Neural cell (in vitro differentiated cells): ENCODE results near the gene INHBC. TPM values are rescaled to one million over a fixed set of nuclear protein-coding genes. Genes with fewer than 3 reads are reported as not detected.

Experiments used
- H2AFZ ChIP-seq: fragments of 200-600, 300-800 bp; sonication (generic), shearing (Covaris generic); 2 replicates; pipeline ENCODE4 v1.6.0; 2014; ENCODE audit warnings: low read depth, mild to moderate bottlenecking, antibody characterized with exemption, low read length, moderate library complexity
- H3F3A ChIP-seq: fragments of 200-600 bp; shearing (Covaris generic); 2 replicates; pipeline ENCODE4 v1.6.1; 2016; ENCODE audit warnings: mild to moderate bottlenecking, moderate library complexity, mixed read lengths, antibody characterized with exemption, low read length; ENCODE audit not compliant: insufficient read depth, poor library complexity, severe bottlenecking
- H3K27ac ChIP-seq: fragments of 200-600, 300-800 bp; sonication (generic), shearing (Covaris generic); 2 replicates; pipeline ENCODE4 v1.5.1; 2014; ENCODE audit warnings: mild to moderate bottlenecking, low read length, moderate library complexity
- H3K27me3 ChIP-seq: fragments of 300-800, 200-600 bp; sonication (generic), shearing (Covaris generic); 2 replicates; pipeline ENCODE4 v1.6.0; 2014; ENCODE audit warnings: mild to moderate bottlenecking, low read depth, low read length, moderate library complexity; ENCODE audit not compliant: insufficient read depth
- H3K36me3 ChIP-seq: fragments of 300-800, 200-600 bp; sonication (generic), shearing (Covaris generic); 2 replicates; pipeline ENCODE4 v1.5.1; 2014; ENCODE audit warnings: mild to moderate bottlenecking, antibody characterized with exemption, low read length, moderate library complexity; ENCODE audit not compliant: insufficient read depth
- H3K4me2 ChIP-seq: fragments of 300-800, 200-600 bp; sonication (generic), shearing (Covaris generic); 2 replicates; pipeline ENCODE4 v1.6.0; 2014; ENCODE audit warnings: mild to moderate bottlenecking, low read length
- H3K4me3 ChIP-seq: fragments of 300-800, 200-600 bp; sonication (generic), shearing (Covaris generic); 2 replicates; pipeline ENCODE4 v1.5.1; 2014; ENCODE audit warnings: mild to moderate bottlenecking, low read length, moderate library complexity
- H3K79me2 ChIP-seq: fragments of 200-600 bp; shearing (Covaris generic); replicated peaks from 2 replicates; pipeline ENCODE4 v1.6.0; 2014; ENCODE audit warnings: mild to moderate bottlenecking, low read length, moderate library complexity; ENCODE audit not compliant: insufficient read depth
- H3K9ac ChIP-seq: fragments of 300-800, 200-600 bp; sonication (generic), shearing (Covaris generic); 2 replicates; pipeline ENCODE4 v1.6.1; 2016; ENCODE audit warnings: mild to moderate bottlenecking, low read length, mixed read lengths
- H3K9me2 ChIP-seq: fragments of 200-600 bp; shearing (Covaris generic); 2 replicates; pipeline ENCODE4 v1.6.1; 2016; ENCODE audit warnings: mild to moderate bottlenecking, low read length, mixed read lengths; ENCODE audit not compliant: insufficient read depth
- H3K9me3 ChIP-seq: fragments of 200-600, 300-800 bp; sonication (generic), shearing (Covaris generic); 2 replicates; pipeline ENCODE4 v1.6.1; 2016; ENCODE audit warnings: mild to moderate bottlenecking, mixed run types, low read length, moderate library complexity, mixed read lengths
- H4K20me1 ChIP-seq: fragments of 200-600 bp; shearing (Covaris generic); 2 replicates; pipeline ENCODE4 v1.6.1; 2016; ENCODE audit warnings: mild to moderate bottlenecking, mixed run types; ENCODE audit not compliant: insufficient read depth
- EP300 ChIP-seq: fragments of 450-650 bp; conservative IDR thresholded peaks from 2 replicates; pipeline ENCODE4 v1.6.1; 2014; ENCODE audit warnings: antibody characterized with exemption, mild to moderate bottlenecking, moderate library complexity; ENCODE audit not compliant: poor library complexity, severe bottlenecking
- EZH2 ChIP-seq: fragments of 200-600, 300-800 bp; shearing (Covaris generic), sonication (generic); IDR thresholded peaks from 2 replicates; pipeline ENCODE4 v1.6.1; 2014; ENCODE audit warnings: antibody characterized with exemption, low read length, borderline replicate concordance, mild to moderate bottlenecking; ENCODE audit not compliant: insufficient read depth, poor library complexity, severe bottlenecking
- MXI1 ChIP-seq: fragments of 450-650 bp; conservative IDR thresholded peaks from 2 replicates; pipeline ENCODE4 v1.6.1; 2014; ENCODE audit warnings: antibody characterized with exemption, mild to moderate bottlenecking; ENCODE audit not compliant: poor library complexity, severe bottlenecking
- POLR2AphosphoS5 ChIP-seq: IDR thresholded peaks from 2 replicates; pipeline ENCODE4 v1.6.1; 2012
- RAD21 ChIP-seq: fragments of 450-650 bp; conservative IDR thresholded peaks from 2 replicates; pipeline ENCODE4 v1.6.1; 2014; ENCODE audit warnings: antibody characterized with exemption, mild to moderate bottlenecking, moderate library complexity
- SMC3 ChIP-seq: fragments of 450-650 bp; conservative IDR thresholded peaks from 2 replicates; pipeline ENCODE4 v1.6.1; 2014; ENCODE audit warnings: antibody characterized with exemption, mild to moderate bottlenecking, moderate library complexity; ENCODE audit not compliant: poor library complexity
- TAF1 ChIP-seq: IDR thresholded peaks from 2 replicates; pipeline ENCODE4 v1.6.1; 2012; ENCODE audit warnings: low read depth
- polyA plus RNA-seq: library from polyadenylated mRNA; depleted of rRNA; stranded (reverse); fragments of >200 nt; gene quantifications from 2 replicates; pipeline ENCODE4 v1.2.3, GENCODE V29; 2014
- TF ChIP-seq, protein P1 (sequence below): IDR thresholded peaks from 2 replicates; pipeline ENCODE4 v1.6.1; 2012; ENCODE audit warnings: borderline replicate concordance
- TF ChIP-seq, protein P2 (sequence below): fragments of 450-650 bp; IDR thresholded peaks from 2 replicates; pipeline ENCODE4 v1.5.1; 2014; ENCODE audit warnings: antibody characterized with exemption, mild to moderate bottlenecking, moderate library complexity; ENCODE audit not compliant: poor library complexity, severe bottlenecking

Gene INHBC
- polyA plus RNA-seq, 1 donor from 2014 or later: not detected

DNA sequence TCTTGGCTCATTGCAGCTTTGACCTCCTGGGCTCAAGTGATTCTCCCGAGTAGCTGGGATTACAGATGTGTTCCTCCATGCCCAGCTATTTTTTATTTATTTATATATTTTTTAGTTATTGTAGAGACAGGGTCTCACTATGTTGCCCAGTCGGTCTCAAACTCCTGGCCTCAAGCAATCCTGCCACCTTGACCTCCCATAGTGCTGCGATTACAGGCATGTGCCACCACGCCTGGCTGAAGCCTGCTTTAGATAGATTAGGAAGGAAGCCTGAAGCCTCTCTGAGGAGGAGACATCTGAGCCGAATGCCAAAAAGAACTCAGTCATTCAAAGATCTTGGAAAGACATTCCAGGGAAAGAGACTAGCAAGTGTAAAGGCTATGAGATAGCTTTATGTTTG lies 10.2 kb downstream of the INHBC start:
- Histone ChIP-seq H3F3A (no peaks in the 10 kb centered on the region), H3K36me3 (no peaks in the 10 kb centered on the region), H3K4me2 (no peak overlapping the region), H4K20me1 (no peaks in the 10 kb centered on the region), H3K9me3 (no peaks in the 10 kb centered on the region), H3K9me2 (no peaks in the 10 kb centered on the region), H2AFZ (no peak overlapping the region), H3K27ac (no peak overlapping the region), H3K9ac (no peak overlapping the region), H3K4me3 (no peak overlapping the region), H3K27me3 (no peaks in the 10 kb centered on the region), H3K79me2 (no peaks in the 10 kb centered on the region)
- TF ChIP-seq SMC3 (no peak), EZH2 (no peak), POLR2AphosphoS5 (no peak), TAF1 (no peak), EP300 (no peak), MXI1 (no peak), RAD21 (no peak)
- TF ChIP-seq, protein P1, sequence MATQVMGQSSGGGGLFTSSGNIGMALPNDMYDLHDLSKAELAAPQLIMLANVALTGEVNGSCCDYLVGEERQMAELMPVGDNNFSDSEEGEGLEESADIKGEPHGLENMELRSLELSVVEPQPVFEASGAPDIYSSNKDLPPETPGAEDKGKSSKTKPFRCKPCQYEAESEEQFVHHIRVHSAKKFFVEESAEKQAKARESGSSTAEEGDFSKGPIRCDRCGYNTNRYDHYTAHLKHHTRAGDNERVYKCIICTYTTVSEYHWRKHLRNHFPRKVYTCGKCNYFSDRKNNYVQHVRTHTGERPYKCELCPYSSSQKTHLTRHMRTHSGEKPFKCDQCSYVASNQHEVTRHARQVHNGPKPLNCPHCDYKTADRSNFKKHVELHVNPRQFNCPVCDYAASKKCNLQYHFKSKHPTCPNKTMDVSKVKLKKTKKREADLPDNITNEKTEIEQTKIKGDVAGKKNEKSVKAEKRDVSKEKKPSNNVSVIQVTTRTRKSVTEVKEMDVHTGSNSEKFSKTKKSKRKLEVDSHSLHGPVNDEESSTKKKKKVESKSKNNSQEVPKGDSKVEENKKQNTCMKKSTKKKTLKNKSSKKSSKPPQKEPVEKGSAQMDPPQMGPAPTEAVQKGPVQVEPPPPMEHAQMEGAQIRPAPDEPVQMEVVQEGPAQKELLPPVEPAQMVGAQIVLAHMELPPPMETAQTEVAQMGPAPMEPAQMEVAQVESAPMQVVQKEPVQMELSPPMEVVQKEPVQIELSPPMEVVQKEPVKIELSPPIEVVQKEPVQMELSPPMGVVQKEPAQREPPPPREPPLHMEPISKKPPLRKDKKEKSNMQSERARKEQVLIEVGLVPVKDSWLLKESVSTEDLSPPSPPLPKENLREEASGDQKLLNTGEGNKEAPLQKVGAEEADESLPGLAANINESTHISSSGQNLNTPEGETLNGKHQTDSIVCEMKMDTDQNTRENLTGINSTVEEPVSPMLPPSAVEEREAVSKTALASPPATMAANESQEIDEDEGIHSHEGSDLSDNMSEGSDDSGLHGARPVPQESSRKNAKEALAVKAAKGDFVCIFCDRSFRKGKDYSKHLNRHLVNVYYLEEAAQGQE: no peak
- TF ChIP-seq, protein P2, sequence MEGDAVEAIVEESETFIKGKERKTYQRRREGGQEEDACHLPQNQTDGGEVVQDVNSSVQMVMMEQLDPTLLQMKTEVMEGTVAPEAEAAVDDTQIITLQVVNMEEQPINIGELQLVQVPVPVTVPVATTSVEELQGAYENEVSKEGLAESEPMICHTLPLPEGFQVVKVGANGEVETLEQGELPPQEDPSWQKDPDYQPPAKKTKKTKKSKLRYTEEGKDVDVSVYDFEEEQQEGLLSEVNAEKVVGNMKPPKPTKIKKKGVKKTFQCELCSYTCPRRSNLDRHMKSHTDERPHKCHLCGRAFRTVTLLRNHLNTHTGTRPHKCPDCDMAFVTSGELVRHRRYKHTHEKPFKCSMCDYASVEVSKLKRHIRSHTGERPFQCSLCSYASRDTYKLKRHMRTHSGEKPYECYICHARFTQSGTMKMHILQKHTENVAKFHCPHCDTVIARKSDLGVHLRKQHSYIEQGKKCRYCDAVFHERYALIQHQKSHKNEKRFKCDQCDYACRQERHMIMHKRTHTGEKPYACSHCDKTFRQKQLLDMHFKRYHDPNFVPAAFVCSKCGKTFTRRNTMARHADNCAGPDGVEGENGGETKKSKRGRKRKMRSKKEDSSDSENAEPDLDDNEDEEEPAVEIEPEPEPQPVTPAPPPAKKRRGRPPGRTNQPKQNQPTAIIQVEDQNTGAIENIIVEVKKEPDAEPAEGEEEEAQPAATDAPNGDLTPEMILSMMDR: no peak

DNA sequence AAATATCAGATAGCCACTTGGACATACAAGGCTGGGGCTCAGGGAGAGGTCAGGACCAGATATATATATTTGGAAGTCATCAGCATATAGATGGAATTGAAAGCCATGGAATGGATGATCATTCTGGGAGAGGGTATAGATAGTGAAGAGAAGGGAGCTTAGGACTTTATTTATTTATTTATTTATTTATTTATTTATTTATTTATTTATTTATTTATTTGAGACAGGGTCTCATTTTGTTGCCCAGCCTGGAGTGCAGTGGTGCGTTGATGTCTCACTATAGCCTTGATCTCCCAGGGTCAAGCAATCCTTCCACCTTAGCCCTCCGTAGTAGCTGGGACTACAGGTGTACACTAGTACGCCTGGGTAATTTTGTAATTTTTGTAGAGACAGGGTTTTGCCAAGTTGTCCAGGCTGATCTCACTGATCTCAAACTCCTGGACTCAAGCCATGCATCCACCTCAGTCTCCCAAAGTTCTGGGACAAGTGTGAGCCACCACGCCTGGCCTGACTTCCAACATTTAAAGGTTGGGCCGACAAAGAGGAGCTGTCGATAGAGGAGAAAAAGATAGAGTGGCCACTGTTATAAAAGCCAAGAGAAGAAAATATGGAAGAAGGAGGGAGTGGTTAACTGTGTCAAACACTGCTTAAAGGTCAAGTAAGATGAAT lies 11.8 kb downstream of the INHBC start:
- Histone ChIP-seq H3K36me3 (no peaks in the 10 kb centered on the region), H3K4me3 (no peak overlapping the region), H3F3A (no peaks in the 10 kb centered on the region), H2AFZ (no peak overlapping the region), H3K27ac (no peak overlapping the region), H3K79me2 (no peaks in the 10 kb centered on the region), H3K9me3 (no peaks in the 10 kb centered on the region), H3K9me2 (no peaks in the 10 kb centered on the region), H3K9ac (no peak overlapping the region), H3K27me3 (no peaks in the 10 kb centered on the region), H3K4me2 (no peak overlapping the region), H4K20me1 (no peaks in the 10 kb centered on the region)
- TF ChIP-seq POLR2AphosphoS5: no peak
- no peak for TF ChIP-seq RAD21
- TF ChIP-seq MXI1: no peak
- TF ChIP-seq EP300: no peak
- TF ChIP-seq, protein P2: no peak
- TF ChIP-seq TAF1: no peak
- no peak for TF ChIP-seq SMC3
- no peak for TF ChIP-seq EZH2
- TF ChIP-seq, protein P1: no peak
